CD4-positive, alpha-beta T cell treated with Interleukin-17A for 1 hour (primary cell): ENCODE results near the gene UBALD2.
"Not testable (repeated sequence)": the region's sequence is repeated elsewhere in the genome, so short reads cannot be mapped to it uniquely, and the experiment has no call there.

Experiments
- DNase-seq: peaks from one replicate; pipeline ENCODE4 v3.0.0-alpha.2; 2020

Gene UBALD2

GRCh38 chr17:76246080-76247066, 18.8 kb upstream of the UBALD2 start:
- peak; percentile 52 for DNase-seq

GRCh38 chr17:76247304-76247703, 17.8 kb upstream of the UBALD2 start:
- DNase-seq: no peak

GRCh38 chr17:76248013-76248782, 16.9 kb upstream of the UBALD2 start:
- DNase-seq: no peak

- no peak for DNase-seq
Measured at GRCh38 chr17:76250141-76250540, 15.0 kb upstream of the UBALD2 start.

GRCh38 chr17:76251478-76252039, 13.6 kb upstream of the UBALD2 start:
- DNase-seq: no peak

GRCh38 chr17:76252040-76252954, 12.9 kb upstream of the UBALD2 start:
- DNase-seq: peak; percentile 55

GRCh38 chr17:76252967-76253766, 12.0 kb upstream of the UBALD2 start:
- DNase-seq: not testable (repeated sequence)

- DNase-seq: no peak
Measured at GRCh38 chr17:76253841-76254240, 11.3 kb upstream of the UBALD2 start.

GRCh38 chr17:76254275-76254674, 10.9 kb upstream of the UBALD2 start:
- no peak for DNase-seq

GRCh38 chr17:76255801-76256429, 9.2 kb upstream of the UBALD2 start:
- no peak for DNase-seq

- DNase-seq: peak; percentile 76
Measured at GRCh38 chr17:76256430-76257050, 8.6 kb upstream of the UBALD2 start.

GRCh38 chr17:76260220-76260619, 4.9 kb upstream of the UBALD2 start:
- DNase-seq: no peak

- DNase-seq: no peak
Measured at GRCh38 chr17:76260669-76261068, 4.5 kb upstream of the UBALD2 start.

GRCh38 chr17:76261421-76262215, 3.5 kb upstream of the UBALD2 start:
- DNase-seq: no peak

- DNase-seq: no peak
Measured at GRCh38 chr17:76262732-76263344, 2.3 kb upstream of the UBALD2 start.

- no peak for DNase-seq
Measured at GRCh38 chr17:76263896-76264295, 1.3 kb upstream of the UBALD2 start.

- DNase-seq: no peak
Measured at GRCh38 chr17:76264425-76264754, 758 bp upstream of the UBALD2 start.

GRCh38 chr17:76265624-76266243, 586 bp downstream of the UBALD2 start:
- DNase-seq: peak; percentile 56
